SIG-M5 (cell line): Measurements from ENCODE around the gene GPC2.

Experiments used
- DNase-seq: peaks from one replicate; lab custom pipeline; 2025; lab: John Stamatoyannopoulos, UW

GPC2 gene

GRCh38 chr7:100122568-100122967 lies 54.6 kb downstream of the GPC2 start:
- no peak for DNase-seq

DNA sequence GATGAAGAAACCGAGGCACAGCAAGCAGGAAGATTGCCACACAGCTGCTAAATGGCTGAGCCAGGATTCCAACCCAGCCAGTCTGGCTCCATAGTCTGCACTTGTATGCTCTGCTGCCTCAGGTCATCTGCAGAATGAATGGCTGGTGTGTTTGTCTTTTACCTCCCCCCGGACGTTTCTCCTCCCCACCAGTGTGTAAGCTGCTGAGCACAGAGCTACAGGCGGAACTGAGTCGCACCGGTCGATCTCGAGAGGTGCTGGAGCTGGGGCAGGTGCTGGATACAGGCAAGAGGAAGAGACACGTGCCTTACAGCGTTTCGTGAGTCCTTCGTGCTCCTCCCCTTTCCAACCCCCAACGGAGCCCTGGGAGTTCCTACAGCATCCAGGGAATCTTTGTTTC lies 55.1 kb downstream of the GPC2 start:
- no peak for DNase-seq

DNA sequence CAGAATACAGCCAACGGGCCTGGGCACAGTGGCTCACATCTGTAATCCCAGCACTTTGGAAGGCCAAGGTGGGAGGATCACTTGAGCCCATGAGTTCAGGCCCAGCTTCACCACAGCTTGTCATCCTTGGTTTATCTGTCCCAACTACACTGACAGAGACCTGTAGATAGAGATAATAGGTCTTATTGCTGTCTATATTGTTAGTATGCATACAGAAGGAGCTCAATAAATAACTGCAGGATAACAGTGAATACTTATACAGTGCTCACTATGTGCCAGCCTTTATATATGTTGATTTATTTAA lies 56.5 kb downstream of the GPC2 start:
- DNase-seq, result no peak

GRCh38 chr7:100119970-100120732 lies 57.0 kb downstream of the GPC2 start:
- no peak for DNase-seq
